ENCODE data around the gene FEM1A.

DNA sequence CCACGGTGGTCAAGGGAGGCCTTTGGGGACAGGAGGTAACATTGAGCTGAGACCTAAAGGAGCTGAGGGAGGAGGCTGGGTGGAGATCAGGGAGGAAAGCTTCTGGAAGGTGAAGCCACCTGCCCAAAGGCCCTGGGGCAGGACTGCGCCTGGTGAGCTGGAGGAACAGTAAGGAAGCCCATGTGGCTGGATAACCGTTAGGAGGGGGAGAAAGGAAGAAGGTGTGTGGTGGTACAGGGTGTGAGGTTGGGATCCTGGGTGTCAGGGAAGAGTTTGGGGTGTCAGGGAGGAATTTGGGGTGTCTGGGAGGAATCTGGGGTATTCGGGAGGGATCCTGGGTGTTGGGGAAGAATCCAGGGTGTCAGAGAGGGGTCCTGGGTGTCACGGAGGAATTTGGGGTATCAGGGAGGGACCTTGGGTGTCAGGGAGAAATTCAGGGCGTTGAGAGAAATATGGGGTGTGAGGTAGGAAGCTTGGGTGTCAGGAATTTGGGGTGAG is 39.3 kb downstream of the FEM1A start:
- no peak for TF ChIP-seq POLR2AphosphoS5 (IDR thresholded peaks at IDR 0.05; ENCODE audit: low read depth, low read length)
- TF ChIP-seq, protein P1, sequence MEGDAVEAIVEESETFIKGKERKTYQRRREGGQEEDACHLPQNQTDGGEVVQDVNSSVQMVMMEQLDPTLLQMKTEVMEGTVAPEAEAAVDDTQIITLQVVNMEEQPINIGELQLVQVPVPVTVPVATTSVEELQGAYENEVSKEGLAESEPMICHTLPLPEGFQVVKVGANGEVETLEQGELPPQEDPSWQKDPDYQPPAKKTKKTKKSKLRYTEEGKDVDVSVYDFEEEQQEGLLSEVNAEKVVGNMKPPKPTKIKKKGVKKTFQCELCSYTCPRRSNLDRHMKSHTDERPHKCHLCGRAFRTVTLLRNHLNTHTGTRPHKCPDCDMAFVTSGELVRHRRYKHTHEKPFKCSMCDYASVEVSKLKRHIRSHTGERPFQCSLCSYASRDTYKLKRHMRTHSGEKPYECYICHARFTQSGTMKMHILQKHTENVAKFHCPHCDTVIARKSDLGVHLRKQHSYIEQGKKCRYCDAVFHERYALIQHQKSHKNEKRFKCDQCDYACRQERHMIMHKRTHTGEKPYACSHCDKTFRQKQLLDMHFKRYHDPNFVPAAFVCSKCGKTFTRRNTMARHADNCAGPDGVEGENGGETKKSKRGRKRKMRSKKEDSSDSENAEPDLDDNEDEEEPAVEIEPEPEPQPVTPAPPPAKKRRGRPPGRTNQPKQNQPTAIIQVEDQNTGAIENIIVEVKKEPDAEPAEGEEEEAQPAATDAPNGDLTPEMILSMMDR (IDR thresholded peaks at IDR 0.05) = no peak
- no peak for TF ChIP-seq TCF7L2 (IDR thresholded peaks at IDR 0.05; ENCODE audit: low read depth, low read length)
- TF ChIP-seq, protein P2, sequence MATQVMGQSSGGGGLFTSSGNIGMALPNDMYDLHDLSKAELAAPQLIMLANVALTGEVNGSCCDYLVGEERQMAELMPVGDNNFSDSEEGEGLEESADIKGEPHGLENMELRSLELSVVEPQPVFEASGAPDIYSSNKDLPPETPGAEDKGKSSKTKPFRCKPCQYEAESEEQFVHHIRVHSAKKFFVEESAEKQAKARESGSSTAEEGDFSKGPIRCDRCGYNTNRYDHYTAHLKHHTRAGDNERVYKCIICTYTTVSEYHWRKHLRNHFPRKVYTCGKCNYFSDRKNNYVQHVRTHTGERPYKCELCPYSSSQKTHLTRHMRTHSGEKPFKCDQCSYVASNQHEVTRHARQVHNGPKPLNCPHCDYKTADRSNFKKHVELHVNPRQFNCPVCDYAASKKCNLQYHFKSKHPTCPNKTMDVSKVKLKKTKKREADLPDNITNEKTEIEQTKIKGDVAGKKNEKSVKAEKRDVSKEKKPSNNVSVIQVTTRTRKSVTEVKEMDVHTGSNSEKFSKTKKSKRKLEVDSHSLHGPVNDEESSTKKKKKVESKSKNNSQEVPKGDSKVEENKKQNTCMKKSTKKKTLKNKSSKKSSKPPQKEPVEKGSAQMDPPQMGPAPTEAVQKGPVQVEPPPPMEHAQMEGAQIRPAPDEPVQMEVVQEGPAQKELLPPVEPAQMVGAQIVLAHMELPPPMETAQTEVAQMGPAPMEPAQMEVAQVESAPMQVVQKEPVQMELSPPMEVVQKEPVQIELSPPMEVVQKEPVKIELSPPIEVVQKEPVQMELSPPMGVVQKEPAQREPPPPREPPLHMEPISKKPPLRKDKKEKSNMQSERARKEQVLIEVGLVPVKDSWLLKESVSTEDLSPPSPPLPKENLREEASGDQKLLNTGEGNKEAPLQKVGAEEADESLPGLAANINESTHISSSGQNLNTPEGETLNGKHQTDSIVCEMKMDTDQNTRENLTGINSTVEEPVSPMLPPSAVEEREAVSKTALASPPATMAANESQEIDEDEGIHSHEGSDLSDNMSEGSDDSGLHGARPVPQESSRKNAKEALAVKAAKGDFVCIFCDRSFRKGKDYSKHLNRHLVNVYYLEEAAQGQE (IDR thresholded peaks at IDR 0.05; ENCODE audit: insufficient read depth in 1 of 2, low read depth in 2 of 2, low read length in 1 of 2) = no peak
- TF ChIP-seq SIN3A (IDR thresholded peaks at IDR 0.05; ENCODE audit: borderline replicate concordance, insufficient read depth, low read depth, low read length) = no peak
